Measurements from ENCODE around the gene GNL2.
"Not testable (repeated sequence)": the region's sequence is repeated elsewhere in the genome, so short reads cannot be mapped to it uniquely, and the experiment has no call there.

GNL2 gene

DNA sequence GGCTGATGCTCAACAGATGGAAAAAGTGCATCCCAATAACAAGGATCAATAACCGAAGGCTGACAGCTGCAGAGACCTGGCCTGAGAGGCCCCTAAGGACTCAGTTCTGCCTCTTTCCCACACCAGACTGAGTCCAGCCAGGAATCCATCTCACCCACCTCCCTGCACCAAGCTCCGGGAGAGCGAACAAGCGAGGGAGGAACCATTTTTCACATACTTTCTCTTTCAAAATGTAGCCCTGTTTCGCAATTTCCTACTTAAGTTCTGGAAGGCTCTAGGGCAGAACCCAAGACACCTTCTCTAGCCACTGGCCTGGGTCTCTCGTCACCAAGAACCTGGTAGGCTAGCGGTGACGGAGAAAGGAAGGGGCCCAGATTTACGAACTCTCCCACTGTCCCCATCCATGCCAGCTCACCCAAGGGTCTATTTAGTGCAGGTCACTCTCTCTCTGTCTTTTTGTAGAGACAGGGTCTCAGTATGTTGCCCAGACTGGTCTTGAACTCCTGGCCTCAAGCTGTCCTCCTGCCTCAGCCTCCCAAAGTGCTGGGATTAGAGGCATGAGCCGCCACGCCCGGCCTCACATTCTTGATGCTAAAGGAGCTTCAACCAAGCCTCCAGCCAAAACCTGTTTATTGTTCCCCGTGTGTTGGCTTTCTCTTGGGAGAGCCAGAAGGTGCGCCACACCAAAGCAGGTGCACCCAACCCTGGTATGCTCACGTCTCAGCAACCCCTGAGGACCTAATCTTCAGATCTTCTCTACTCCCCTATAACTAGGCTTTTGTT is 10.9 kb upstream of the GNL2 start:
- no peak for DNase-seq

DNA sequence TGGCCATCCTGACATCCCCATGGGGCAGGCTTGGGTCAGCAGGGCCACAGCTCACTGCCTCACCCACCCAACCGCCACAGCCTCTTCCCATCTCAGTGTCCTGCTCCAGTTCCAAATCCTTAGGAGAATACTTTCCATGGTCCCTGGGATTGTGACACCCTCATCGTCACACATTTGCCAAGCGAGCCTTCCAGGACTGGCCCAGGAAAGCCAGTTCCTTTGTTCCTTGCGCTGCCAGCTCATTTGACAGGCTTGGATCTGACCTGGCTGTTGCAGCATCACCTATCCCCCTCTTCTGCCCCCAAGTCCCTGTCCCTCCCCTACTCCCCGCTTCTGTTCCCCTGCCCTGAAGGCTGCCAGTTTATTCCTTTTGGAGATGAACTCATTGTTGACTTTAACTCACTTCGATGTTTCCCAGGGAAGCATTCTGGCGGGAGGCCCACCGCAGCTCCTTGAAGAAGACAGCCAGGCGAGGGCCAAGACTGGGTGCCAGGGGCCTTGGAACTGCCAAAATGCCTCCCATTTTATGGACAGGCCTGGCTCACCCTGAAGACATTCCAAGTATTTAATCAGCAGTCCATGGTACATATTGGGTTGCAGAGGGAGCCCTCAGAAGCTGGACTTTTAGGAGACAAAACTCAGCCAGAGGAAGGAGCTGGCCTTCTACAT is 10.2 kb upstream of the GNL2 start:
- DNase-seq, result no peak

DNA sequence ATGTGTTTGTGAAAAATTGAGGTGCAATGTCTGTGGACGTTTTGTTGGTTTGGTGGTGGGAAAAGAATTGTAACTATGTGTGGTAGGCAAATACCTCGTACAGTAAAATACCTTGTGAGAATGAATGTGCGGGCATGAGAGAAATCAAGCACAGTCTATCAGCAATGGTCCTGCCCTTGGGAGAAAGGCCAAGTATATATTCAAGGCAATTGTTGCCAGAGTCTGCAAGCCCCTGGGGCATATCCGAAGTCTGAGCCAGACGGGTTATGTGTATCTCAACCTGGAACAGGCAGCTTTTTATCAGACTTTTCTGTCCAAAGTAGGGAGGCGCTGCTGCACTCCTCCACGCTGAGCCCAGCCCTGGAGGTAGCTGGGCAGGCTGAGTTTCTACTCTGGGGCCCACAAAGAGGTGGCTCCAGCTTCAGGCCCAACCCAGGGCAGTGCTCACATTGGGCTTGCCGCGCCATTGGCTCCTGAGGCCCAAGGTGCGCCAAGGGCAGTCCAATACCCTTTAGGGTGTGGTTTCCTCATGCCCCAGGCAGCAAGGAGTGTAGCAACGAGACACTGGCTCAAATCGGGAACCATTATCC is 9.4 kb upstream of the GNL2 start:
- no peak for DNase-seq

DNA sequence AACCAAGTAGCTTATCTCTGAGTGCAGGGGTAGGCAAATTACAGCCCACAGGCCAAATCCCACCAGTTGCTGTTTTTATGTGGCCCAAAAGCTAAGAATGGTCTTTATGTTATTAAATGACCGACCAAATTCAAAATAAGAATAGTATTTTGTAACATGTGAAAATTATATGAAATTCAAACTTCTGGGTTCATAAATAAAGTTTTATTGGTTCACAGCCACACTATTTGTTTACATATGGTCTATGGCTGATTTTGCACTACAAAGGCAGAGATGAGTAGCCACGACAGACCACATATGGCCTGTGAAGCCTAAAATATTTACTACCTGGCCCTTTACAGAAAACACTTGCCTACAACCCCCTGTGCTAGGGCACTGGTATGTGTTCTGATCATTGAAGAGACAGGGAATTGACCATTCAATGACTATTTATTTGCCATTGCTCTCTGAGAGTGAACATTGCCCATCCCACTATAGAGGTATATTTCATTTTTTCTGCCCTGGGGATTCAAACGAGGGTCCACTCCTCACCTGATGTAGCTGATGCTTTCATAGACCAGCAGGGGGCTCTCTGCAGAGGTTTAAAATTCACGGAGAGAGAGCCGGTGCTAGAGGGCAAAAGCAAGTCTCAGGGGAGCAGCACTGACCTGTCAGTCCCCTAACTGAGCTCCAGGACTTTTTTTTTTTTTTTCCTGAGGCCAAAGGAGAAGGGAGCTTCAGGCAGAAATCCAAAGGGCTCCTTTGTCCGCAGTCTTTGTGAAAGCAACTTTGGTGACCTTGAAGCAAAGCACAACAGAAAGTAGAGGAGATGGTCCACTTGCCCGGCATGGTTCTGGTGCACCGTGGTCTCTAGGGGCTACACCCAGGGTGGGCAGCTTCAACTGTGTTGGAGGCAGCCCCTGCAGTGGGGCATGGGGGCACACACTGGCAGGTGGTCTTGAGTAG is 7.3 kb upstream of the GNL2 start:
- peak; percentile 75 for DNase-seq

DNA sequence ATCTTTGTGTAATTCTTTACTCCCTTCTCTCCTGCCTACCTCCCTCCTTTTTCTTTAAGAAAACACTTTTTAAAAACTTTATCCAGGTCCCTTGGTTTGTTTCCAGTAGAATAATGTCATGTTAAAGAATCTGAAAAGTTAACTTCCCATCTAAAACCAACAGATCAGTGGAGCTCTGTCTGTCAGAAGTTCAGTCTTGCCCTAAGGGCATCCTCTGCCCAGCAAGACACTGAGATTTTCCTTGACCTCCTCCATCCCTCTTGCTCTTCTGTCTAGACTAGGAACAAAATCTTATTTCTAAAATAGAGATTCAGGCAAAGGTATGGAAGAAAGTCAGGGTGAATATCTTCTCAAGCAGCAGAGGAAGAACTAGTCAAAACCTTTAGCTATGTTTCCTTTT is 5.7 kb upstream of the GNL2 start:
- no peak for DNase-seq

DNA sequence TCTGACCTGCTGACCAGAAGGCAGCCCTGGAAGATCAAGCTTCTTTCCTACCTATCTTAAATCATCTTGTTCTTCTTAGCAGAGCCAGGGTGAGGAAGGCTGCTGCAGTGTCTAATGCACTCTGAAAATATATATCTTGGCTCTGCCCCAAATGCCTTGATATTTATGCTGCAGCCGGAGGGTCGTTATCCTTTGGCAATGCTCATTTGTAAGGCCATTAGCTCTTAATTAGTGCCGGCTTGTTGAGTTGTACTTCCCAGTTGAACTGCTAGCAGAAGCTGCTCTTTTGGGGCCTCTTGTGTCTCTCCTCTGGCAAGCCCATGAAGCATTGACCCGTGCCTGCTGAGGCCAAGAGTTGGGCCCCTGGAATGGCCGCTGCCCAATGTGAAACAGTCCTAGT is 4.2 kb upstream of the GNL2 start:
- DNase-seq, result no peak

DNA sequence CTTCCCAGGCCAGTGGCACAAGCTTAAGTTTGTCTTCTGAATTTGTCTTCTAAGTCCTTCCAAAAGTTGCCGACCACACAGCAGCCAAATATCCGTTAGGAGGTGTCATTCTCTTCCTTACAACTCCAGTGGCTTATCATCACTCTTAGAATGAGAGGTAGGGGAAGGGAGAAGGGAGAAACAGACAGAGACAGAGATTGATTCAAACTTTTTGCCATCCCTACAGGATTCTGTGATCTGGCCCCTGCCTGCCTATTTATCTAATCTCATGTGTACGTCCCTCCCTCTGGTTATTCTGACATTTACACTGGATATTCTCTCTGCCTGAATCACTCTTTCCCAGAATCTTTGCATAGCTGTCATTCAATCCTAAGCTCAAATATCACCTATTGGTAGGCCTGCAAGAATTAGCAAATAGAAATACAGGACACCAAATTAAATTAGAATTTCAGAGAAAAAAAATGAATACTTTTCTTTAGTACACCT is 488 bp upstream of the GNL2 start:
- no peak for DNase-seq

DNA sequence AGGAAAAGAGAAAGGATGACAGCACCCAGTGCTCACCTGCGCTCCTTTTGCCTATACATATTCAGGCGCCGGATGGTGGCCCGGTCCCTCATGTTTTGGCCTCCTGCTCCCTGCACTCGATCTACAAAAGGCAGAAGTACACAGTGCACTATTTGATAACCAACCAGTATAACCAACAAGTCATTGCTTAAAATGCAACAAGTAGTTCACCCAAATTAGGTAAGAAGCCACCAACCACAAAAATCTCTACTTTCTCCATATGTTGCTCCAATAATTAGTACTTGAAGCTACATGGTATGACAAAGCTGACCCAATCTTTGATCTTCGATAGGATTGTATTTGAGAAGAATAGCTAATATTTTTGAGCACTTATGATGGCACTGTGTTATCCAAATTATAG is 2.0 kb downstream of the GNL2 start:
- DNase-seq, result no peak

DNA sequence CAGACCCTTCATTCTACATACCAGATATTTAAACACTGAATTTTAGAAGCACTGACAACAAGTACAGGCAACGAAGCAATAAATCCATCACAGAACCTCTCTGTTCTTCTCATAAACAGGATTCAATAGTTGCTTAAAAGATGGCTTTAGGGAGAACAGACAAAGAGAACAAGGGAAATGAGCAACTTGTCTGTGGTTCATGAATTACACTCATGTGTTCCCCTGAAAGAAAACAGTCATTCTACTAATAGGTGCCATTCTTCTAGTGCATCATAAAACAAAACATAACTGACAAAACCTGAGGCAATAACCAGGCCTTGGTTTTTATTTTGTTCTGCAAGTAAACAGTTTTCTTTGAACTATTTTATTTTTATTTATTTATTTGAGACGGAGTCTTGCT is 6.8 kb downstream of the GNL2 start:
- DNase-seq, result no peak

DNA sequence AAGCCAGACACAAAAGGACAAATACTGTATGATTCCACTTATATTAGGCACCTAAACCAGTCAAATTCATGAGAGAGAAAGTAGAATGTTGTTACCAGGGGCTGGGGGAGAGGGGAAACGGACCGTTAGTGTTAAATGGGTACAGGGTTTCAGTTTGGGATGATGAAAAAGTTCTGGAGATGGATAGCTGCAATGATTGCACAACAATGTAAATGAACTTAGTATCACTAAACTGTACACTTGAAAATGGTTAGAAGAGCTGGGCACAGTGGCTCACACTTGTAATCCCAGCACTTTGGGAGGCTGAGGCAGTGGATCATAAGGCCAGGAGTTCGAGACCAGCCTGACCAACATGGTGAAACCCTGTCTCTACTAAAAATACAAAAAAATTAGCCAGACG is 11.2 kb downstream of the GNL2 start:
- DNase-seq, result not testable (repeated sequence)

DNA sequence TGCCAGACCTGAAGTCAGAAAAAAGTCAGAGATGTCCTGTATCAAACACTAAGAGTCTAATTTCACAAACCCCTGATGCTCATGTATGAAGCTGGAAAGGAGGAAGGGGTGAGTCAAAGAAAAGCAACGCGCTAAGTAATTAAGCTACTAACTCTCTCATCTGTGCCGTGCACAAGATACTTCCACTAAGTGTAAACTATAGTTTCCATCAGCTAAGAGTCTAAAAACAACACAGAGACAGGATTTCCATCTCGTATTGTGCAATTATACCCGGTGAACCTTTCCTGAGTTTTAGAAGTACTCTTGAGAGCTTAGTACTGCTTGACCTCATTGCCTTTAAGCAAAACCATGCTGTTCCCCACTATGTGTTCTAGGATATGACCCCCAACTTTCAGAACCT is 20.0 kb downstream of the GNL2 start:
- DNase-seq, result no peak

DNA sequence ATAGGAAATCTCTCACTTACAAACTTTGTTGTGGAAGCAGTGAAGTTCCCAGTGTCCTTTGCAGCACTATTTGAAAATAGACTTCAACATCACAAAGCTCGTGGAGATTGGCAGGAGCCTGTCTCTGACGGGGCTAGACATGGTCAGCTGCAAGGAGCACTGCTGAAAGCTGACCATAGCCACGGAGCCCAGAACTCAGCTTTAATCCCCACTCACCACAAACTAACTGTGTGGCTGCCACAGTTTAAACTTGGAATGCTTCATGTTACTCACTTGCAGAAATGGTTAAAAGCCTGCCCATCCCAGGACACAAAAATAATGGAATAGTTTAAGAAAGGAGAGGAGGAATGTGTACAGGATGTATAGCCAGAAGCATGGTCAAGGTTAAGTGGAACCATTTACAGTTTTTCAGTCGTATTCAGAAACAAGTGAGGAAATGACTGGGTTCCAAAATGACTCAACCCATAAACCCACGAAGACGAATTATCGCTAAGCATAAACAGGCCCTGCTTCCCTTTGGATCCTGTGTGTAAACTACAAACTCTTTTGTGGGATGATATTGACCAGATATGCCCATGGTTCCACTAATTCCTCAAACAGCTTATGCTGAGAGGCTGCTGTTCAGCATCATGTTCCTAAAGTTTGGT is 20.8 kb downstream of the GNL2 start:
- no peak for DNase-seq

DNA sequence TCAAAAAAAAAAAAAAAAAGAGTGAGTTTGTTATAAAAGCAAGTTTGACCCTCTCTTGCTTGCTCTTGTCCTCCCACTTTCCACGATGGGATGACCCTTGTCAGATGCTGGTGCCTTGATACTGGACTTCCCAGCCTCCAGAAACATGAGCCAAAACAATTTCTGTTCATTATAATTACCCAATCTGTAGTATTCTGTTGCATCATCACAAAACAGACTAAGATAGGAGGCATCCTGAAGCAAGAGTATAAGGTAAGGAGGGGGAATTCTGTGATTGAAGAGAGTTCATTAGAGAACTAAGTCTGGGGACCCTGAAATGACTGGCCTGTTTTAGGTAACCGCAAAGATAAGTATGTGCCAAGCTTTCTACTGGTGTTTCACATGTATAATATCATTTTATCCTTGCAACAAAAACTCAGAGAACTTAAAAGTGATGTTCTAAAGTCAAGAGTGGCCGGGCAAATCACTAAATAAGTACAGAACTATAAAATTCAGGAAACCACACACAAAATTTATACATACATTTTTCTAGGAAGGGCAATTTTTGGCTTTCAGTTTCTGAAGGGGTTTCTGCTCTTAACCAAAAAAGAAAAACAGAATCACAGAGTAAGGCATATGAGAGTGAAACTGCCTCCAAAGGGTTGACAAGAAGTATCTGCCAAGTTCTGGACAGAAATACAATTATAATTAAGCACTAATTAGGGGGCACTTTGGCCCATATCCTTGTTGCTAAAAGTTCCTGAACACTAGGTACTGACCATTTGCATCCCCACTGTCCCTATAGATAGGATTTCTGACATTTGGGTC is 25.0 kb downstream of the GNL2 start:
- no peak for DNase-seq

DNA sequence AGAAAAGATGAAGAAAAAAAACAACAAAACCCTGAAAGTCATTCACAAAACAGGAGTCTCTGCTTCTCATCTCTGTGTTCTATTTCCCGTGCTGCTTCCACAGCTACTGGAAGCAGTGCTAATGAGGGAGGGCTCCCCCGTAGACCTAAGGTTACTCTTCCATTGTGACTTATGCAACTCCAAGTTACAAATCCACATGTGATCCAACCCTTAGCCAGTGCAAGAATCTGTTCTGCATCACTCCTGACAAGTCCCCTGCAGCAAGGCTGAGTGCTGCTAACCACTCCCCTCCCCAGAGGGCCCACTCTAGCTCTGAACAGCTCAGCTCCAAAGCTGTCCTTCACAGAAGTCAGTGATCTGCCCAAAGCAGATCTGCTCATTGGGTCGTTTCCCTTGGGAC is 28.7 kb downstream of the GNL2 start:
- DNase-seq, result no peak

DNA sequence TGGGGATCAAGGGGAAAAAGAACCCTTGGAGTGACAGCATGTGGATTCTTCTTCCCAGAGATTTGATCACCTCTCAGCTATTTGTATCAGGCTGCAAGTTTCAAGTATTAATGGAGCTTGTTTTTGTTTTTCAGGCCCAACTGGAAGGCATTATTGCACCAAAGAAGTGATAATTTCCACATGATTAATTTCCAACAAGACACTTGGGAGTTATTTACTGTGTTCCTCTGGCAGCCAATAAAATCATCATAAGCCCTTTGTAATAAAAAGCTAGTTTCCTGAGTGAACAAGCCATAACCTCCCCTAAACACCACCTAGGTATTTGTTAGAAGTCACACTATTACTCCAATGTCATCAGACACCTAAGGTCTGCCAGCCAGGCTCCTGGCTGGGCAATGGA is 30.8 kb downstream of the GNL2 start:
- DNase-seq, result no peak

DNA sequence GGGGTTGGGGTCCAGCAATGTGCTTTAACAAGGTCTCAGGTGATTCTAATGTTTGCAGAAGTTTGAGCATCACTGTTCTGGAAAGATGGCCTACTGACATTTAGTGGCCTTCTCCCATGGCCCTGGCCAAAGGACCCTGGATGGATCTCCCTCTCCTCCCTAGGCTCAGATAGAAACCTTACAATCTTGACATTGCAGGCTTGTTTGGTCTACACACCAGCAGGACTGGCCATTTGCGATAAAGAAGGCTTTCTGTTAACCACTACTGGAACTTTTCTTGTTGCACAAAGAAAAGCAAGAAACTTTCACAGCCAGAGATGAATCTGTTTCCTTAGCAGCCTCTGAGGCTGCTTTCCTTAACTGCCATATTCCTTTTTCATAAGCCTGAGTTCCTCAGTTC is 32.8 kb downstream of the GNL2 start:
- DNase-seq, result peak; percentile 31

DNA sequence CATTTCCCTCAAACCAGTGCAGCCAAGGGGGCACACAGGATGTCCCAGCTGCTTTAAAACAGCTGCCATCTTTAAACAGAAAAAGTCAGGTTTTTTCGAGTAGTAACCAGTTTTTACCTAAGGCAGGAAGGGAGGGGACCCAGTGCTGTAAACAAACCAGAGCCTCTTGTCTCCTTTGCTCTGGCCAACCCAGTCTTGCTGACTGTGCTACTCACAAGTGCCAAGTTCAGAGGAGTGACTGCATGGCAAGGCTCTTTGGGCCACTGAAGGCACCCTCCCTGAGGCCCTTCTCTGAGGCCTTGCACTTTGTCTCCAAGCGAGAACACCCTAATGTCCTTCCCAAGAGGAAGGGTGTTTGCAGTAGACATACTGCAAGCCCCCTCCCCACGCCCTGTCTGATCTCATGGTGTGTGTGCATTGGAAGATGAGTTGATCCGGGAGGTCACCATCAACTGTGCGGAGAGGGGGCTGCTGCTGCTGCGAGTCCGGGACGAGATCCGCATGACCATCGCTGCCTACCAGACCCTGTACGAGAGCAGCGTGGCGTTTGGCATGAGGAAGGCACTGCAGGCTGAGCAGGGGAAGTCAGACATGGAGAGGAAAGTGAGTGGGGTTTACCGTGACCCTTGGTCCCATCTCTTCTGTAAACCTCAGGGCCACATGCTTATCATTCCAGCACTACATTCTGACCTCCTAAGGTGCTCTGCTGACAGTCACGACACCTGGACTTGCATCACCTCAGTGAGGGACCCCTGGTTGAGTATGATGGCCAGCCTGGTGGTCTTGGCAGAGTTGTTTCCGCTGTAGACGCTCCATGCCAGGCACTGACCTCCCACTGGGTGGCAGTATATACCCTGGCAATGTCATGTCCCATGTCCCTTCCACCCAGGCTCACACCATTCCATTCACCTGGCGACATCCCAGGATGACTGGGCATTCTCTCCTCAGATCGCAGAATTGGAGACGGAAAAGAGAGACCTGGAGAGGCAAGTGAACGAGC is 34.3 kb downstream of the GNL2 start:
- DNase-seq, result peak; percentile 55

DNA sequence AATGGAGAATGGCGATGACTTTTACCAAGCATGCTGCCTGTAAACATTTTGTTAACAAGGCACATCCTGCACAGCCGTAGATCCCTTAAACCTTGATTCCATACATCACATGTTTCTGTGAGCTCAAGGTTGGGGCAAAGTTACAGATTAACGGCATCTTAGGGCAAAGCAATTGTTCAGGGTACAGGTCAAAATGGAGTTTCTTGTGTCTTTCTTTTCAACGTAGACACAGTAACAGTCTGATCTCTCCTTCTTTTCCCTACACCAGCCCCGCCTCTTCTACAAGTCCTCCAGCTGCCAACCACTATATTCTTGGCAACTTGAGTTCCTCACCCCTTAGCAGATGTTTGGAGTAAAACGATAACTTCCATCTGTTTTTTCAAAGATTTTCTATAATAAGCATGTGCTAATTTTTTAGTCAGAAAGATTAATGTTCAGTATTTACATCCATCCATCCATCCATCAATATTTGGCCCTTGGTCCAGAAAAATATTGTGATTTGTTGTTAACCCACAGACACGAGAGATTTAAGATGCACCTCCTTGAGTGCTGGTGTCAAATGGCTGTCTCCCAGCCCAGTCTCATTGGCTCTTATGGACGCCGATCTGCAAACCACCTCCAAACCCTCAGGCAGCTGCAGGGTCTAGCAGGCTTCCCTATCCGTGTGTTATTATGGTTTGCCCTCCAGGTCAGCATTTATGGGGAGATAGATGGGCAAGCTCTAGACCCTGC is 35.2 kb downstream of the GNL2 start:
- DNase-seq, result no peak

DNA sequence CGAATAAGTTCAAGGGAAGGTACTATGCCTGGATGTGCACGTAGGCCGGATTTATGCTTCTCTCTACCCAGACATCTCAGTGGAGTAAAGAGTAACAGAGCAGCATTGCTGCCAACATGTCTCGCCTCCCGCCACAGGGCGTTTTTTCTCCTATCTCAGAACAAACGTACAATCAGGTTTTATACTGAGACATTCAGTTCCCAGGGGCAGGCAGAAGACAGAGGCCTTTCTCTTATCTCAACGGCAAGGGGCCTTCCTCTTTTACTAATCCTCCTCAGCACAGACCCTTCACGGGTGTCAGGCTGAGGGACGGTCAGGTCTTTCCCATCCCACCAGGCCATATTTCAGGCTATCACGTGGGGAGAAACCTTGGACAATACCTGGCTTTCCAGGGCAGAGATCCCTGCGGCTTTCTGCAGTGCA is 35.8 kb downstream of the GNL2 start:
- DNase-seq, result peak; percentile 86

DNA sequence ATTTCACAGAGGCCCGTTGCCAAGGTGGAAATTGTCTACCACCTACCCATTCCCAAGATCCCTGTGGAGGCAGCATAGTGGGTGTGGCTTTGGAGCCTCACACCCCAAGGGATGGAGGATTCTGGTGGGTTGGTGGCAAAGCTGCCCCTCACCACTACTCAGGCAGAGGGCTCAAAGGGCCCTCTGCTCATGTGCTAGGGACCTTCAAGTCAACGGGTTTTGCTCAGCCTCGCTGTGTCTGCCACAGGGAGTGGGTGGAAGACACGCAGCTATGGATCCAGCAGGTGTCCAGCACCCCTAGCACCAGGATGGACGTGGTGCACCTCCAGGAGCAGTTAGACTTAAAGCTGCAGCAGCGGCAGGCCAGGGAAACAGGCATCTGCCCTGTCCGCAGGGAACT is 36.7 kb downstream of the GNL2 start:
- DNase-seq, result no peak

Measured in hematopoietic multipotent progenitor cell treated with erythropoietin and hydrocortisone succinate and interleukin-3 and kit ligand, for 4 days (in vitro differentiated cells).